GM19035 (cell line): ENCODE measurements around the gene LHFPL3.
"Not testable (repeated sequence)": the region's sequence is repeated elsewhere in the genome, so short reads cannot be mapped to it uniquely, and the experiment has no call there.

ENCODE experiments used
- ATAC-seq: cut with Tn5 transposase; IDR thresholded peaks from one replicate; pipeline ENCODE4 v1.9.1; 2021; ENCODE audit not compliant: unreplicated experiment

The LHFPL3 gene

DNA sequence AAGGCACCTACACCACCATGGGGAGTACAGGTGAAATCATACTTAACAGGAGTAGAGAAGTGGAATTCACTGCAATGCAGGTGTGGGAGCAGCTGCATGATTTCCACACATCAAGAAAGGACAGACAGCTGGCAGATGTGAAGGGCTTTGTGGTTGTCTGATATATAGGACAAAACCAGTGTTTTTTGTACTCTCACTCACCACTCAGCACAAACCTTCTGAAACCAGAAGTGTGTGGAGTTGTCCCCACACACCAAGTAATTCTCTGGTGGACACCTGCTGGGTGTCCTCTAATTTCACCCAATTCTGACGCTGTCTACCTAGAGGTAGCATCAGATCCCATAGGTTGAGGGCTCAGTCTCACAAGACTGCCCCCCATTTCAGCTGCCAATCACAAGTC lies 357.9 kb downstream of the LHFPL3 start:
- ATAC-seq: no peak

GRCh38 chr7:104694710-104695109 lies 366.3 kb downstream of the LHFPL3 start:
- ATAC-seq: no peak

DNA sequence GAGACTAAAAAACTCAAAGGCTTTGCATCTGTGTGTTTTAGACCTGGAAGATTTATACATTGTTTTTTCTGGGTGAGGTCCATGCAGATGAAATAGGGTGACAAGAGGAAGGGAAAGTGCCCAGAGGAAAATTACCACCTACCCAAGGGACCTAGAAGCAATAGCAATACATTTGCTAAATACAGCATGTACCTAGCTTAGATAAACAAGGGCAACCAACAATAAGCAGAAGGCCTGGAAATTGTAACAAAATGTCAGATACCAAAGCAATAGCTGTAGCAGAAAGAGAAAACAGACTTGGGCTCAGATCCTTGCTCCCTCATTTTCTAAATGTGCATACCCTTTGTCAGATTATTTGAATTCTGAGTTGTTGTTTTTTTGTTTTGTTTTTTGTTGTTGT lies 367.2 kb downstream of the LHFPL3 start:
- no peak for ATAC-seq

DNA sequence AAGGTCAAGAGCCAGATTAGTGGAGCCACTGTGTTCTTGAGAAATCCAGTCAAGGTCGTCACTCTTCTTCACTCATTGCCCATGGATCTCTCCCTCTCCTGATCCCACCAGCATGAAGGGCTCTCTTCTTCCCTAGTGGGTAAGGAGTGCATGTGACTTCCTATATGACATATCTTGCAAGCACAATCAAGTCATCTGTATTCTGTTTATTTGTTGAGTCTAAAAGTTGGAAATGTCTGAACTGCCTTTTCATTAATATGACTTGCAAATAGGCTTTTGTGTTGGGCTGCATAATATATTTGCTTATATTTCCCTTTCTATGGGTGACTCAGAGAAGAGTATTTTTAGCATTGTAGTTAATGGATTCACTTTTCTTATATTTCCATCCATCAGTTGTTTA lies 371.9 kb downstream of the LHFPL3 start:
- ATAC-seq: no peak

GRCh38 chr7:104721027-104721426 lies 392.6 kb downstream of the LHFPL3 start:
- not testable (repeated sequence) for ATAC-seq

GRCh38 chr7:104723001-104723400 lies 394.6 kb downstream of the LHFPL3 start:
- ATAC-seq: no peak

- no peak for ATAC-seq
Measured at GRCh38 chr7:104758504-104758903, 430.1 kb downstream of the LHFPL3 start.

GRCh38 chr7:104761892-104762291 lies 433.5 kb downstream of the LHFPL3 start:
- ATAC-seq: no peak

- no peak for ATAC-seq
Measured at GRCh38 chr7:104767113-104767512, 438.7 kb downstream of the LHFPL3 start.

DNA sequence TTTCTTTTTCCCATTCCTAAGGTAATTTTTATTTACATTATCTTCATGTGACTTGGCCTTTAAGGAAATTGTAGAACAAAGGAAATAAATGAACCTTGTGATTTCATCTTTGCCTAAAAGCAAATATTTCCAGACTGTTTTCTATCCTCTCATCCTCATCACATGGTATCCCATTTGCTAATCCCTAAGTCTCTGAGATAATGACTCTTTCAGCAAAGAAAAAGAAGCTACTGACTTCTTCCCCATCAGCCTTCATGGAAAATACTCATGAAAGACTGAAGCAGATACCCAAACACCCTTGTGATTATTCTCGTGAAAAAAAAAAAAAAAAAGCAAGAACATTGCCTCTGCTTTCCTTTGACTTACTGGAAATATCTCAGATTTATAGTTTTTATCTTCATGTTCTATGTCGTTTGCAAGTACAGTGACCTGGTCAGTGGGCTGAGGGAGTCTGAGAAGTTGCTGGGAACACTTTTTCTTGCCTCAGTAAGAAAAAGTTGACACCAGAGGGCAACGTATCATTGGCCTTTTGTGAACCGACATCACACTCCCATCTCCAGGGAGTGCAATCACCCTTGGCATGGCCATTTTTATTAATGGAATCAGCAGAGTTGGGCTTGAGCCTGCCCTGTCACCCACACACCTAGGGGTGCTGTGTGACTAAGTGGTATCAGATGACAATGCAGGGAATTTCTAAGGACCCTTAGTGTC lies 439.6 kb downstream of the LHFPL3 start:
- ATAC-seq: no peak

GRCh38 chr7:104772405-104773345 lies 444.3 kb downstream of the LHFPL3 start:
- ATAC-seq: no peak

DNA sequence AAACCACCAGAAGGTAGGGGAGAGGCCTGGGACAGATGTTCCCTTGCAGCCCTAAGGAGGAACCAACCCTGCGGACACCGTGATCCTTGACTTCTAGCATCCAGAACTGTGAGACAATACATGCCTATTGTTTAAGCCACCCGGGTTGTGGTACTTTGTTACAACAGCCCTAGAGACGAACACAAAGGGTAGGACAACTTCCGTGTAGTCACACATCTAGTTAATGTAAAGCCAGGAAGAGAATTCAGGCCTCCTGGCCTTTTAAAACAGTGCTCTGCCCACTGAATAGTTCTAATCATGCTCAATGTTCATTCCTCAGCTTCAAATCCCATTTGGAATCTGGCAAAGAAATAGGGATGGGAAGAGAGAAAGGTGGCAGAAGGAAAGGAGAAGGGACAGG lies 445.4 kb downstream of the LHFPL3 start:
- ATAC-seq: no peak

DNA sequence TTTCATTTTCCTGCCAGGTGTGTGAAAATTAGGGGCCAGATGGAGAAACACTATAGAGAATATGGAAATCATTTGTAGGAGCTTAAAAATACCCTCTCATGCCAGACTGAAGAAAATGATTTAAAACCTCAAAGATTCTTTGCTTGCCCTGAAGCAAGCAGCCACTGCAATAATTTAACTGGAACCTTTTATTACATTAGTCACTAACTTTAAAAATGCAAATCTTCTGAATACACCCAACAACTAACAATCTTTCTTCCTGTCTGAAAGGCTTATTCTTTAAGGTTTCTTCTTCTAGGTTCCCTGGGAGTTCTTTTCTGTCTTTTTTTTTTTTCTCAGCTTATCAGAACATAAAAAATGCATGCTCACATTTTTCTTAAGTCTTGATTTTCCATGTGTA lies 447.1 kb downstream of the LHFPL3 start:
- no peak for ATAC-seq

GRCh38 chr7:104777301-104777800 lies 448.9 kb downstream of the LHFPL3 start:
- ATAC-seq: no peak

GRCh38 chr7:104779888-104780287 lies 451.5 kb downstream of the LHFPL3 start:
- no peak for ATAC-seq

- no peak for ATAC-seq
Measured at GRCh38 chr7:104784686-104785085, 456.3 kb downstream of the LHFPL3 start.

DNA sequence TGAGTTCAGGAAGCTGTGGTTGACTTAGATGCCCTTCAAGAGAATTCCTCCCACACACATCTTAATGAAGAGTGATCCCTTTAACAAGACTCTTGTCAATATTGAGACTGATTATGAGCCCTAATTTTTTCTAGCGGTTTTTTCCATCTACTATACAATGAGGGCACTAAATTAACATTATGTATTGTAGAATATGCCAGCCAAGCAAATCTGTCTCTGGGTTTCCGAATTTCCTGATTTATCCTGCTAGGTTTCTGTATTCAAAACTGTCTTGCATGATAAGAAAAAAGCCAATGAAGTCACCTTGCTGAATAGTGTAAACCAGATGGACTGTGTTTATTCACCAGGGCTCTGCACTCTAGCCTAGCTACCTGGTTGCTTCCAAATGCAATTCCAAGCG lies 461.4 kb downstream of the LHFPL3 start:
- ATAC-seq: no peak

- no peak for ATAC-seq
Measured at GRCh38 chr7:104790440-104790839, 462.0 kb downstream of the LHFPL3 start.

- ATAC-seq: no peak
Measured at GRCh38 chr7:104791080-104791479, 462.7 kb downstream of the LHFPL3 start.

- ATAC-seq: no peak
Measured at GRCh38 chr7:104793066-104793465, 464.7 kb downstream of the LHFPL3 start.

DNA sequence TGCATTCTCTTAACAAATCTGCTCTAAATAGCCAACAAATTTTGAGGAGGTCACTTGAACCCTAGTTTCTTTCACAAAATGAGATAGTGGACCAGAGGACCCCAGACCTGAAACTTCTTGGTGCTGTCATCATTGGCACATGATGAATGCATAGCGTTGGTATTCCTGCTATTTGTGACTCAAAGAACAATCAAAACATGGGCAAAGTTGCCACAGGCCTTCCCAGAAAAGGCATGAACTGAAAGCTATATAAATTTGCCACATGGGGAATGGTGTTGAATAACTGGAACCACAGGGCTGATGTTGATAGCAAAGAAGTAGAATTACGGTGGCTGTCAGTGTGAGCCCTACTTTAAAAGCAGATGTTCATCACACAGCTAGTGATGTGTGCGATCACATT lies 465.8 kb downstream of the LHFPL3 start:
- no peak for ATAC-seq

DNA sequence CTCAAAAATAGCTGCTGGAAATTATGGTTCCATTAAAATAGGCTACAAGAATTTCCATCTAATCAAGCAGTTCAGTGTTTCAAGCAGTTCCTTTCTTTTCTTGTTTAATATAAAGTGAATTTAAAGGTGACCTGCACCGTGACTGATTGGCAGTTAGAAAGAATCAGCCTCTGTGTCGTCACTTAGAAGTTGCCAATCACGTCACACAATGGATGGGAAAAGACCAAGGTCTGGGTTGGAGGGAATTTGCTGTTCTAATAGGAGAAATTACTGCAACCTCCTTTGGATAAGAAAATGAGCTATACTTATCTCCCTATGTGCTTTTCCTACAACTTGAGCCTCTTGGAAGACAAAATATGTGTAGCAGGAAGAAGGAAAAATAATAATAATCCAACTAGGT lies 466.2 kb downstream of the LHFPL3 start:
- no peak for ATAC-seq
